DOHH2 (cell line): ENCODE results near the gene RPS2.

ENCODE experiments used
- EZH2phosphoT487 ChIP-seq: fragments of 200-600 bp; sonication (generic); IDR thresholded peaks from 2 replicates; pipeline ENCODE4 v1.6.1; 2017; ENCODE audit warnings: borderline replicate concordance, mild to moderate bottlenecking, antibody characterized with exemption, low read length, moderate library complexity, mixed read lengths
- TF ChIP-seq, protein P1 (sequence below): fragments of 200-600 bp; sonication (generic); IDR thresholded peaks from one replicate; pipeline ENCODE4 v1.5.1; 2014; ENCODE audit warnings: antibody characterized with exemption, mild to moderate bottlenecking, low read depth, low read length; ENCODE audit not compliant: poor library complexity, severe bottlenecking

DNA sequence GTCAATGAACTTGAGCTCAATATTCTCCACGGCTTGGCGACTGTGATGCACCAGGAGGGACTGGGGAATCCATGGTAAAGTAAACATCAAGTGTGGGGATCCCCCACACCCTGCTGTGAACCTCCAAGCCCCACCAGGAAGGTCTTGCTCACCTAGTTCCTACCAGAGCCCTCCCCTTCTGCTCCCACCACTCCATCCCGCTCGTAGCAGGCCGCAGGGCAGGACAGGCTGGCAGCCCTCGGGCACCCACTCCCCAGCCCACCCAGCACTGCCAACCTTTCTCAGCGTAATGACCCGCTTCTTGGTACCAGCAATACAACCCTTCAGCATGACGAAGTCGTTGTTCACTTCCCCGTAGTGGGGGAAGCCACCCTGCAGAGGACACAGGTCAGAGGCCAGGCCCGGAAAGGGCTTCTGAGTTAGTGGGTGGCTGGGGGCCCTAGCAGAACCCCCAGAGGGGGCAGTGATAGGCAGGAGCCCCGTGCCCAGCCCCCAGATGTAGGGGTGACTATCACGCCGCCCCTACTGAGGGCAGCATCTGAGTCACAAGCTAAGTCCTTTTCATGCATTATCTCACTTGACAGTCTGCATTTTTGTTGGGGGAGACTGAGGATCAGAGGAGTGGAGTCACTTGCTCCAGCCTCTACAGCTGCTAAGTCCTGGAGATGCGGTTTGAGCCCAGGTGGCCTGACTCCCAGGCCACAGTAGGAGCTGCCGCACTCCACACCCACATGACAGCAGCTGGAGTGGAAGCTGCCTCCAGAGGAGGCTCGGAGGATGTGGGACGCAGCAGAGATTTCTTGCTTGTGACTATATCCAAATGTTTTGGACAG is 18.9 kb downstream of the RPS2 start:
- TF ChIP-seq, protein P1, sequence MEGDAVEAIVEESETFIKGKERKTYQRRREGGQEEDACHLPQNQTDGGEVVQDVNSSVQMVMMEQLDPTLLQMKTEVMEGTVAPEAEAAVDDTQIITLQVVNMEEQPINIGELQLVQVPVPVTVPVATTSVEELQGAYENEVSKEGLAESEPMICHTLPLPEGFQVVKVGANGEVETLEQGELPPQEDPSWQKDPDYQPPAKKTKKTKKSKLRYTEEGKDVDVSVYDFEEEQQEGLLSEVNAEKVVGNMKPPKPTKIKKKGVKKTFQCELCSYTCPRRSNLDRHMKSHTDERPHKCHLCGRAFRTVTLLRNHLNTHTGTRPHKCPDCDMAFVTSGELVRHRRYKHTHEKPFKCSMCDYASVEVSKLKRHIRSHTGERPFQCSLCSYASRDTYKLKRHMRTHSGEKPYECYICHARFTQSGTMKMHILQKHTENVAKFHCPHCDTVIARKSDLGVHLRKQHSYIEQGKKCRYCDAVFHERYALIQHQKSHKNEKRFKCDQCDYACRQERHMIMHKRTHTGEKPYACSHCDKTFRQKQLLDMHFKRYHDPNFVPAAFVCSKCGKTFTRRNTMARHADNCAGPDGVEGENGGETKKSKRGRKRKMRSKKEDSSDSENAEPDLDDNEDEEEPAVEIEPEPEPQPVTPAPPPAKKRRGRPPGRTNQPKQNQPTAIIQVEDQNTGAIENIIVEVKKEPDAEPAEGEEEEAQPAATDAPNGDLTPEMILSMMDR: no peak
- TF ChIP-seq EZH2phosphoT487: no peak
